Measurements from ENCODE around the gene ILK.

ILK gene

GRCh38 chr11:6608011-6608410 is 4.4 kb downstream of the ILK start:
- TF ChIP-seq CTCF (IDR thresholded peaks at IDR 0.05; ENCODE audit: insufficient read depth, missing control alignments) = no peak
- DNase-seq (ENCODE audit: insufficient read length, low spot score) (no peak), FAIRE-seq (no peak)

GRCh38 chr11:6608726-6609501 is 5.3 kb downstream of the ILK start:
- FAIRE-seq = no peak
- no peak for TF ChIP-seq CTCF (IDR thresholded peaks at IDR 0.05; ENCODE audit: insufficient read depth, missing control alignments)
- DNase-seq (ENCODE audit: insufficient read length, low spot score) = no peak

GRCh38 chr11:6609502-6610015 is 6.0 kb downstream of the ILK start:
- no peak for TF ChIP-seq CTCF (IDR thresholded peaks at IDR 0.05; ENCODE audit: insufficient read depth, missing control alignments)
- DNase-seq (ENCODE audit: insufficient read length, low spot score) = no peak
- FAIRE-seq = no peak

GRCh38 chr11:6610591-6610990 is 7.0 kb downstream of the ILK start:
- no peak for TF ChIP-seq CTCF (IDR thresholded peaks at IDR 0.05; ENCODE audit: insufficient read depth, missing control alignments)
- no peak for FAIRE-seq
- DNase-seq (ENCODE audit: insufficient read length, low spot score) = no peak

GRCh38 chr11:6611092-6611962 is 7.8 kb downstream of the ILK start:
- no peak for TF ChIP-seq CTCF (IDR thresholded peaks at IDR 0.05; ENCODE audit: insufficient read depth, missing control alignments)
- no peak for DNase-seq (ENCODE audit: insufficient read length, low spot score)
- no peak for FAIRE-seq

GRCh38 chr11:6611963-6612212 is 8.3 kb downstream of the ILK start:
- DNase-seq (ENCODE audit: insufficient read length, low spot score) = no peak
- no peak for FAIRE-seq
- TF ChIP-seq CTCF (IDR thresholded peaks at IDR 0.05; ENCODE audit: insufficient read depth, missing control alignments) = no peak

Measured in D721Med (cell line).